Osteocyte (in vitro differentiated cells): ENCODE results near the gene BABAM2. TPM values are rescaled to one million over a fixed set of nuclear protein-coding genes. Genes with fewer than 3 reads are reported as not detected.

Experiments used
- DNase-seq: peaks from one replicate; pipeline ENCODE4 v3.0.0; 2021; ENCODE audit warnings: mixed read lengths; ENCODE audit not compliant: unreplicated experiment; ENCODE audit errors: extremely low spot score
- H3K27ac Mint-ChIP-seq: one replicate; pipeline ENCODE4 v1.8.0; 2021; ENCODE audit warnings: mild to moderate bottlenecking, mixed read lengths; ENCODE audit not compliant: unreplicated experiment
- H3K27me3 Mint-ChIP-seq: one replicate; pipeline ENCODE4 v1.8.0; 2021; ENCODE audit warnings: mixed read lengths; ENCODE audit not compliant: unreplicated experiment
- H3K36me3 Mint-ChIP-seq: one replicate; pipeline ENCODE4 v1.8.0; 2021; ENCODE audit warnings: mixed read lengths; ENCODE audit not compliant: unreplicated experiment
- H3K4me1 Mint-ChIP-seq: one replicate; pipeline ENCODE4 v1.8.0; 2021; ENCODE audit warnings: mixed read lengths; ENCODE audit not compliant: unreplicated experiment
- H3K4me3 Mint-ChIP-seq: one replicate; pipeline ENCODE4 v1.8.0; 2021; ENCODE audit warnings: mild to moderate bottlenecking, moderate library complexity, mixed read lengths; ENCODE audit not compliant: unreplicated experiment
- H3K9me3 Mint-ChIP-seq: one replicate; pipeline ENCODE4 v1.8.0; 2021; ENCODE audit warnings: mixed read lengths; ENCODE audit not compliant: unreplicated experiment
- CTCF ChIP-seq: fragments of 200-600 bp; sonication (generic); IDR thresholded peaks from 2 replicates; pipeline ENCODE4 v1.5.0; 2021; ENCODE audit warnings: antibody characterized with exemption, mild to moderate bottlenecking, moderate library complexity
- total RNA-seq: library from RNA; stranded (reverse); gene quantifications from 2 replicates; pipeline ENCODE4 v1.2.1, GENCODE V29; 2021

Gene BABAM2
- total RNA-seq, 1 donor from 2014 or later = 43.6 TPM

GRCh38 chr2:28298406-28298805 lies 407.9 kb downstream of the BABAM2 start:
- Mint-ChIP-seq H3K27ac (no peak overlapping the region), H3K4me3 (no peak overlapping the region), H3K36me3 (peaks cover 11% of the 10 kb centered on the region), H3K27me3 (no peaks in the 10 kb centered on the region), H3K9me3 (no peaks in the 10 kb centered on the region), H3K4me1 (peaks cover 48% of the 10 kb centered on the region)
- TF ChIP-seq CTCF = no peak
- no peak for DNase-seq

GRCh38 chr2:28300485-28301341 lies 410.2 kb downstream of the BABAM2 start:
- Mint-ChIP-seq H3K36me3 (peaks cover 18% of the 10 kb centered on the region), H3K9me3 (peaks cover 8% of the 10 kb centered on the region), H3K4me1 (peaks cover 29% of the 10 kb centered on the region), H3K4me3 (peak overlapping the region; percentile 59), H3K27me3 (no peaks in the 10 kb centered on the region), H3K27ac (peak overlapping the region; percentile 94)
- TF ChIP-seq CTCF = no peak
- DNase-seq = peak; percentile 7

GRCh38 chr2:28305202-28305601 lies 414.7 kb downstream of the BABAM2 start:
- no peak for DNase-seq
- H3K4me1 Mint-ChIP-seq = peaks cover 25% of the 10 kb centered on the region
- TF ChIP-seq CTCF = no peak
- H3K27me3 Mint-ChIP-seq = no peaks in the 10 kb centered on the region
- peaks cover 8% of the 10 kb centered on the region for H3K9me3 Mint-ChIP-seq
- no peak overlapping the region for H3K4me3 Mint-ChIP-seq
- H3K27ac Mint-ChIP-seq = no peak overlapping the region
- H3K36me3 Mint-ChIP-seq = peaks cover 21% of the 10 kb centered on the region

- Mint-ChIP-seq H3K4me3 (no peak overlapping the region), H3K9me3 (peaks cover 5% of the 10 kb centered on the region), H3K27ac (no peak overlapping the region), H3K27me3 (no peaks in the 10 kb centered on the region), H3K4me1 (peaks cover 10% of the 10 kb centered on the region), H3K36me3 (peaks cover 13% of the 10 kb centered on the region)
- no peak for TF ChIP-seq CTCF
- DNase-seq = peak; percentile 54
These were observed 419.6 kb downstream of the BABAM2 start for GRCh38 chr2:28310107-28310506.

GRCh38 chr2:28311660-28312249 lies 421.2 kb downstream of the BABAM2 start:
- H3K4me3 Mint-ChIP-seq = no peak overlapping the region

More at GRCh38 chr2:28311660-28312249, 421.2 kb downstream of the BABAM2 start:
- Mint-ChIP-seq H3K9me3 (no peaks in the 10 kb centered on the region), H3K27me3 (no peaks in the 10 kb centered on the region), H3K36me3 (peaks cover 10% of the 10 kb centered on the region), H3K27ac (no peak overlapping the region), H3K4me1 (peaks cover 4% of the 10 kb centered on the region)
- TF ChIP-seq CTCF = no peak
- DNase-seq = no peak
